ENCODE measurements around the gene ABCA2.

DNA sequence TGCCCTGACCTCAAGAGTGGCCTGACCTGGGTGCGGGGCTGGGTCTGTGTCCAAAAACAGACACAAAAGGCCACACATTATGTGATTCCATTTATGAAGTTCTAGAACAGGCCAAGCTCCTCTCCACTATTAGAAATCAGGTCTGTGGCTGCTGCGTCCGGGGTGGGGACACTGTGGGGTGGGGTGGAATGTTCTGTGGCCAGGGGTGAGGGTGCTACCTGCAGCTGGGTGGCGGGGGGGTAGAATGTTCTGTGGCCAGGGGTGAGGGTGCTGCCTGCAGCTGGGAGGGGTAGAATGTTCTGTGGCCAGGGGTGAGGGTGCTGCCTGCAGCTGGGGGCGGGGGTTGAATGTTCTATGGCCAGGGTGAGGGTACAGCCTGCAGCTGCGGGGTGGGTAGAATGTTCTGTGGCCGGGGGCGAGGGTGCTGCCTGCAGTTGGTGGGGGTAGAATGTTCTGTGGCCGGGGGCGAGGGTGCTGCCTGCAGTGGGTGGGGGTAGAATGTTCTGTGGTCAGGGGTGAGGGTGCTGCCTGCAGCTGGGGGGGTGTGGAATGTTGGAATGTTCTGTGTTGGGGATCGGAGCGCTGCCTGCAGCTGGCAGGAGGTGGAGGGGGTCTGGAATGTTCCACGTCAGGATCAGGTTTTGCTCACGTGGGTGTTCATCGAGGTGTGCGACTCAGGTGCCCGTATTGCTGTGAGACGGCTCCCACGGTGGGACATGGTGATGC, 67.7 kb downstream of the ABCA2 start:
- TF ChIP-seq POLR2AphosphoS5 (IDR thresholded peaks at IDR 0.05; ENCODE audit: low read depth, low read length) (no peak), FOXP2 (optimal IDR thresholded peaks at IDR 0.05; ENCODE audit: borderline replicate concordance, extremely low read depth, extremely low read length, insufficient read depth) (no peak), SIN3A (IDR thresholded peaks at IDR 0.05; ENCODE audit: borderline replicate concordance, insufficient read depth, low read length) (no peak)
- TF ChIP-seq, protein P1, sequence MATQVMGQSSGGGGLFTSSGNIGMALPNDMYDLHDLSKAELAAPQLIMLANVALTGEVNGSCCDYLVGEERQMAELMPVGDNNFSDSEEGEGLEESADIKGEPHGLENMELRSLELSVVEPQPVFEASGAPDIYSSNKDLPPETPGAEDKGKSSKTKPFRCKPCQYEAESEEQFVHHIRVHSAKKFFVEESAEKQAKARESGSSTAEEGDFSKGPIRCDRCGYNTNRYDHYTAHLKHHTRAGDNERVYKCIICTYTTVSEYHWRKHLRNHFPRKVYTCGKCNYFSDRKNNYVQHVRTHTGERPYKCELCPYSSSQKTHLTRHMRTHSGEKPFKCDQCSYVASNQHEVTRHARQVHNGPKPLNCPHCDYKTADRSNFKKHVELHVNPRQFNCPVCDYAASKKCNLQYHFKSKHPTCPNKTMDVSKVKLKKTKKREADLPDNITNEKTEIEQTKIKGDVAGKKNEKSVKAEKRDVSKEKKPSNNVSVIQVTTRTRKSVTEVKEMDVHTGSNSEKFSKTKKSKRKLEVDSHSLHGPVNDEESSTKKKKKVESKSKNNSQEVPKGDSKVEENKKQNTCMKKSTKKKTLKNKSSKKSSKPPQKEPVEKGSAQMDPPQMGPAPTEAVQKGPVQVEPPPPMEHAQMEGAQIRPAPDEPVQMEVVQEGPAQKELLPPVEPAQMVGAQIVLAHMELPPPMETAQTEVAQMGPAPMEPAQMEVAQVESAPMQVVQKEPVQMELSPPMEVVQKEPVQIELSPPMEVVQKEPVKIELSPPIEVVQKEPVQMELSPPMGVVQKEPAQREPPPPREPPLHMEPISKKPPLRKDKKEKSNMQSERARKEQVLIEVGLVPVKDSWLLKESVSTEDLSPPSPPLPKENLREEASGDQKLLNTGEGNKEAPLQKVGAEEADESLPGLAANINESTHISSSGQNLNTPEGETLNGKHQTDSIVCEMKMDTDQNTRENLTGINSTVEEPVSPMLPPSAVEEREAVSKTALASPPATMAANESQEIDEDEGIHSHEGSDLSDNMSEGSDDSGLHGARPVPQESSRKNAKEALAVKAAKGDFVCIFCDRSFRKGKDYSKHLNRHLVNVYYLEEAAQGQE (IDR thresholded peaks at IDR 0.05; ENCODE audit: insufficient read depth in 1 of 2, low read depth in 2 of 2, low read length in 2 of 2) = no peak

Measured in PFSK-1 (cell line).